HepG2 (cell line): ENCODE measurements around the gene ALG14. TPM values are rescaled to one million over a fixed set of nuclear protein-coding genes. Genes with fewer than 3 reads are reported as not detected.

Experiments
- CEBPG ChIP-seq: IDR thresholded peaks from 2 replicates; pipeline ENCODE4 v1.6.1; 2016
- MAFF ChIP-seq: IDR thresholded peaks from 2 replicates; pipeline ENCODE4 v1.6.1; 2011; ENCODE audit warnings: low read depth, low read length, improper control_type of control experiment
- POLR2A ChIP-seq, 2 experiments: IDR thresholded peaks; 2 replicates each; pipeline ENCODE4 v1.6.1; 2011; ENCODE audit warnings: low read depth in 2 of 2, low read length in 2 of 2, mild to moderate bottlenecking in 1 of 2, moderate library complexity in 1 of 2; ENCODE audit not compliant: insufficient read depth in 1 of 2
- TEAD2 ChIP-seq: sonication (generic); formaldehyde crosslinking; IDR thresholded peaks from 2 replicates; pipeline ENCODE4 v1.9.0; 2021; ENCODE audit warnings: missing genetic modification reagents
- ZFP82 ChIP-seq: sonication (generic); formaldehyde crosslinking; IDR thresholded peaks from 2 replicates; pipeline ENCODE4 v1.5.1; 2020; ENCODE audit warnings: mild to moderate bottlenecking, missing genetic modification reagents, borderline replicate concordance
- ZFP90 ChIP-seq: sonication (generic); formaldehyde crosslinking; IDR thresholded peaks from 2 replicates; pipeline ENCODE4 v1.8.0; 2022; ENCODE audit warnings: missing genetic modification reagents, mild to moderate bottlenecking, inconsistent platforms, borderline replicate concordance
- ZFYVE20 ChIP-seq: sonication (generic); formaldehyde crosslinking; IDR thresholded peaks from 2 replicates; pipeline ENCODE4 v1.8.0; 2023; ENCODE audit warnings: low read depth, mild to moderate bottlenecking, moderate library complexity, missing genetic modification reagents, borderline replicate concordance
- ZNF251 ChIP-seq: sonication (generic); formaldehyde crosslinking; IDR thresholded peaks from 2 replicates; pipeline ENCODE4 v1.9.0; 2021; ENCODE audit warnings: mild to moderate bottlenecking, missing genetic modification reagents
- ZNF546 ChIP-seq: sonication (generic); formaldehyde crosslinking; conservative IDR thresholded peaks from 2 replicates; pipeline ENCODE4 v1.8.1; 2023; ENCODE audit warnings: mild to moderate bottlenecking, missing genetic modification reagents
- ZNF703 ChIP-seq: sonication (generic); formaldehyde crosslinking; IDR thresholded peaks from 2 replicates; pipeline ENCODE4 v1.5.1; 2020; ENCODE audit warnings: missing genetic modification reagents, mild to moderate bottlenecking, moderate library complexity, borderline replicate concordance
- polyA plus RNA-seq, 8 experiments: library from polyadenylated mRNA; depleted of rRNA in 3 of 8; stranded (reverse) in 7 of 8; unstranded in 1 of 8; fragments of >200 nt; fragmentation: Illumina TruSeq in 4 of 8; extraction: Trizol in 4 of 8; gene quantifications; 2 replicates each; pipeline versions ENCODE4 v1.2.1 to v1.2.3, GENCODE V29; 2011 to 2016; ENCODE audit warnings: low read depth in 4 of 8, missing spikeins in 1 of 8, mixed read lengths in 1 of 8; ENCODE audit not compliant: insufficient read depth in 1 of 8
- total RNA-seq, 5 experiments: library from RNA; depleted of rRNA; stranded (reverse); fragments of >200 nt; fragmentation: Illumina TruSeq; extraction: Trizol; gene quantifications; 2 replicates each; pipeline ENCODE4 v1.2.3, GENCODE V29; 2016; ENCODE audit warnings: low read depth in 1 of 5
- TF ChIP-seq, protein P1 (sequence below): sonication (generic); formaldehyde crosslinking; IDR thresholded peaks from 2 replicates; pipeline ENCODE4 v1.5.1; 2020; ENCODE audit warnings: missing genetic modification reagents, mild to moderate bottlenecking, borderline replicate concordance
- TF ChIP-seq, protein P2 (sequence below): sonication (generic); formaldehyde crosslinking; IDR thresholded peaks from 2 replicates; pipeline ENCODE4 v1.8.0; 2022; ENCODE audit warnings: missing genetic modification reagents, mild to moderate bottlenecking, moderate library complexity, borderline replicate concordance
- TF ChIP-seq, protein P3 (sequence below): sonication (generic); formaldehyde crosslinking; IDR thresholded peaks from 2 replicates; pipeline ENCODE4 v1.5.0; 2020; ENCODE audit warnings: mild to moderate bottlenecking, missing genetic modification reagents, borderline replicate concordance
- TF ChIP-seq, protein P4 (sequence below): sonication (generic); formaldehyde crosslinking; IDR thresholded peaks from one replicate; pipeline ENCODE4 v1.5.1; 2020; ENCODE audit warnings: mild to moderate bottlenecking, missing genetic modification reagents; ENCODE audit errors: not compliant biosample characterization

Gene ALG14
- total and polyA plus RNA-seq, 2 of the 13 experiments (the other 11 are each of a cell fraction or from before 2014, with no cell fraction given) = 4.5 to 12.7 TPM

DNA sequence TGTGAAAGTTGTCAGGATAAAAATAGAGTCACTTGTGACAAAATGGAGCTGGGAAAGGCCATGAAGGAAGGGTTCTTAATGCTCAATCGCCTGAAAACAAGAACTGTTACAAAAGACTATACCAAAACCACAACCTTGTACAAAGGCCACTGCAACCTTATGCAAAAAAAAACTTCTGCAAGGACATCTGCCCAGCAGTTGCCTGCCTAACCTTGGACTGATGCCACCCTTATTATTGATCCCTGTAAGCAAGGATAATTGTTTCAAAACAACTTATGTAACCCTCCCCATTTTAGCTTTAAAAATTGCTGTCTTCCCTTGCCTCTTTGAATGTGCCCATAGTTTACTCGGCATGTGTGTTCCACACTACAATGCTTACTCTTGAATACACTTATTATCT is 5.7 kb downstream of the ALG14 start (continued):
- no peak for TF ChIP-seq TEAD2 (CRISPR knock-in tag)
- TF ChIP-seq, protein P1, sequence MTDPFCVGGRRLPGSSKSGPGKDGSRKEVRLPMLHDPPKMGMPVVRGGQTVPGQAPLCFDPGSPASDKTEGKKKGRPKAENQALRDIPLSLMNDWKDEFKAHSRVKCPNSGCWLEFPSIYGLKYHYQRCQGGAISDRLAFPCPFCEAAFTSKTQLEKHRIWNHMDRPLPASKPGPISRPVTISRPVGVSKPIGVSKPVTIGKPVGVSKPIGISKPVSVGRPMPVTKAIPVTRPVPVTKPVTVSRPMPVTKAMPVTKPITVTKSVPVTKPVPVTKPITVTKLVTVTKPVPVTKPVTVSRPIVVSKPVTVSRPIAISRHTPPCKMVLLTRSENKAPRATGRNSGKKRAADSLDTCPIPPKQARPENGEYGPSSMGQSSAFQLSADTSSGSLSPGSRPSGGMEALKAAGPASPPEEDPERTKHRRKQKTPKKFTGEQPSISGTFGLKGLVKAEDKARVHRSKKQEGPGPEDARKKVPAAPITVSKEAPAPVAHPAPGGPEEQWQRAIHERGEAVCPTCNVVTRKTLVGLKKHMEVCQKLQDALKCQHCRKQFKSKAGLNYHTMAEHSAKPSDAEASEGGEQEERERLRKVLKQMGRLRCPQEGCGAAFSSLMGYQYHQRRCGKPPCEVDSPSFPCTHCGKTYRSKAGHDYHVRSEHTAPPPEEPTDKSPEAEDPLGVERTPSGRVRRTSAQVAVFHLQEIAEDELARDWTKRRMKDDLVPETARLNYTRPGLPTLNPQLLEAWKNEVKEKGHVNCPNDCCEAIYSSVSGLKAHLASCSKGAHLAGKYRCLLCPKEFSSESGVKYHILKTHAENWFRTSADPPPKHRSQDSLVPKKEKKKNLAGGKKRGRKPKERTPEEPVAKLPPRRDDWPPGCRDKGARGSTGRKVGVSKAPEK (CRISPR knock-in tag) = no peak
- TF ChIP-seq, protein P2, sequence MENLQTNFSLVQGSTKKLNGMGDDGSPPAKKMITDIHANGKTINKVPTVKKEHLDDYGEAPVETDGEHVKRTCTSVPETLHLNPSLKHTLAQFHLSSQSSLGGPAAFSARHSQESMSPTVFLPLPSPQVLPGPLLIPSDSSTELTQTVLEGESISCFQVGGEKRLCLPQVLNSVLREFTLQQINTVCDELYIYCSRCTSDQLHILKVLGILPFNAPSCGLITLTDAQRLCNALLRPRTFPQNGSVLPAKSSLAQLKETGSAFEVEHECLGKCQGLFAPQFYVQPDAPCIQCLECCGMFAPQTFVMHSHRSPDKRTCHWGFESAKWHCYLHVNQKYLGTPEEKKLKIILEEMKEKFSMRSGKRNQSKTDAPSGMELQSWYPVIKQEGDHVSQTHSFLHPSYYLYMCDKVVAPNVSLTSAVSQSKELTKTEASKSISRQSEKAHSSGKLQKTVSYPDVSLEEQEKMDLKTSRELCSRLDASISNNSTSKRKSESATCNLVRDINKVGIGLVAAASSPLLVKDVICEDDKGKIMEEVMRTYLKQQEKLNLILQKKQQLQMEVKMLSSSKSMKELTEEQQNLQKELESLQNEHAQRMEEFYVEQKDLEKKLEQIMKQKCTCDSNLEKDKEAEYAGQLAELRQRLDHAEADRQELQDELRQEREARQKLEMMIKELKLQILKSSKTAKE (CRISPR knock-in tag) = no peak; the same call in 1 of the 2 replicates
- no peak for TF ChIP-seq ZFYVE20 (CRISPR knock-in tag)
- TF ChIP-seq ZNF546 (CRISPR knock-in tag) = no peak
- TF ChIP-seq POLR2A (IDR thresholded peaks at IDR 0.05; ENCODE audit: insufficient read depth in 1 of 2, low read depth in 2 of 2, low read length in 2 of 2) = no peak
- no peak for TF ChIP-seq MAFF
- TF ChIP-seq ZNF703 (CRISPR knock-in tag) = no peak
- TF ChIP-seq, protein P3, sequence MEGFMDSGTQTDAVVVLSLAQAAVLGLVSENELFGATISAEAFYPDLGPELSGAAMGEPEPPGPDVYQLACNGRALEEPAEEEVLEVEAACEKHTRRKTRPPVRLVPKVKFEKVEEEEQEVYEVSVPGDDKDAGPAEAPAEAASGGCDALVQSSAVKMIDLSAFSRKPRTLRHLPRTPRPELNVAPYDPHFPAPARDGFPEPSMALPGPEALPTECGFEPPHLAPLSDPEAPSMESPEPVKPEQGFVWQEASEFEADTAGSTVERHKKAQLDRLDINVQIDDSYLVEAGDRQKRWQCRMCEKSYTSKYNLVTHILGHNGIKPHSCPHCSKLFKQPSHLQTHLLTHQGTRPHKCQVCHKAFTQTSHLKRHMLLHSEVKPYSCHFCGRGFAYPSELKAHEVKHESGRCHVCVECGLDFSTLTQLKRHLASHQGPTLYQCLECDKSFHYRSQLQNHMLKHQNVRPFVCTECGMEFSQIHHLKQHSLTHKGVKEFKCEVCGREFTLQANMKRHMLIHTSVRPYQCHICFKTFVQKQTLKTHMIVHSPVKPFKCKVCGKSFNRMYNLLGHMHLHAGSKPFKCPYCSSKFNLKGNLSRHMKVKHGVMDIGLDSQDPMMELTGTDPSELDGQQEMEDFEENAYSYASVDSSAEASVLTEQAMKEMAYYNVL (CRISPR knock-in tag) = peak; percentile 63; the same call in 1 of the 2 replicates
- no peak for TF ChIP-seq ZFP90 (CRISPR knock-in tag)
- TF ChIP-seq, protein P4, sequence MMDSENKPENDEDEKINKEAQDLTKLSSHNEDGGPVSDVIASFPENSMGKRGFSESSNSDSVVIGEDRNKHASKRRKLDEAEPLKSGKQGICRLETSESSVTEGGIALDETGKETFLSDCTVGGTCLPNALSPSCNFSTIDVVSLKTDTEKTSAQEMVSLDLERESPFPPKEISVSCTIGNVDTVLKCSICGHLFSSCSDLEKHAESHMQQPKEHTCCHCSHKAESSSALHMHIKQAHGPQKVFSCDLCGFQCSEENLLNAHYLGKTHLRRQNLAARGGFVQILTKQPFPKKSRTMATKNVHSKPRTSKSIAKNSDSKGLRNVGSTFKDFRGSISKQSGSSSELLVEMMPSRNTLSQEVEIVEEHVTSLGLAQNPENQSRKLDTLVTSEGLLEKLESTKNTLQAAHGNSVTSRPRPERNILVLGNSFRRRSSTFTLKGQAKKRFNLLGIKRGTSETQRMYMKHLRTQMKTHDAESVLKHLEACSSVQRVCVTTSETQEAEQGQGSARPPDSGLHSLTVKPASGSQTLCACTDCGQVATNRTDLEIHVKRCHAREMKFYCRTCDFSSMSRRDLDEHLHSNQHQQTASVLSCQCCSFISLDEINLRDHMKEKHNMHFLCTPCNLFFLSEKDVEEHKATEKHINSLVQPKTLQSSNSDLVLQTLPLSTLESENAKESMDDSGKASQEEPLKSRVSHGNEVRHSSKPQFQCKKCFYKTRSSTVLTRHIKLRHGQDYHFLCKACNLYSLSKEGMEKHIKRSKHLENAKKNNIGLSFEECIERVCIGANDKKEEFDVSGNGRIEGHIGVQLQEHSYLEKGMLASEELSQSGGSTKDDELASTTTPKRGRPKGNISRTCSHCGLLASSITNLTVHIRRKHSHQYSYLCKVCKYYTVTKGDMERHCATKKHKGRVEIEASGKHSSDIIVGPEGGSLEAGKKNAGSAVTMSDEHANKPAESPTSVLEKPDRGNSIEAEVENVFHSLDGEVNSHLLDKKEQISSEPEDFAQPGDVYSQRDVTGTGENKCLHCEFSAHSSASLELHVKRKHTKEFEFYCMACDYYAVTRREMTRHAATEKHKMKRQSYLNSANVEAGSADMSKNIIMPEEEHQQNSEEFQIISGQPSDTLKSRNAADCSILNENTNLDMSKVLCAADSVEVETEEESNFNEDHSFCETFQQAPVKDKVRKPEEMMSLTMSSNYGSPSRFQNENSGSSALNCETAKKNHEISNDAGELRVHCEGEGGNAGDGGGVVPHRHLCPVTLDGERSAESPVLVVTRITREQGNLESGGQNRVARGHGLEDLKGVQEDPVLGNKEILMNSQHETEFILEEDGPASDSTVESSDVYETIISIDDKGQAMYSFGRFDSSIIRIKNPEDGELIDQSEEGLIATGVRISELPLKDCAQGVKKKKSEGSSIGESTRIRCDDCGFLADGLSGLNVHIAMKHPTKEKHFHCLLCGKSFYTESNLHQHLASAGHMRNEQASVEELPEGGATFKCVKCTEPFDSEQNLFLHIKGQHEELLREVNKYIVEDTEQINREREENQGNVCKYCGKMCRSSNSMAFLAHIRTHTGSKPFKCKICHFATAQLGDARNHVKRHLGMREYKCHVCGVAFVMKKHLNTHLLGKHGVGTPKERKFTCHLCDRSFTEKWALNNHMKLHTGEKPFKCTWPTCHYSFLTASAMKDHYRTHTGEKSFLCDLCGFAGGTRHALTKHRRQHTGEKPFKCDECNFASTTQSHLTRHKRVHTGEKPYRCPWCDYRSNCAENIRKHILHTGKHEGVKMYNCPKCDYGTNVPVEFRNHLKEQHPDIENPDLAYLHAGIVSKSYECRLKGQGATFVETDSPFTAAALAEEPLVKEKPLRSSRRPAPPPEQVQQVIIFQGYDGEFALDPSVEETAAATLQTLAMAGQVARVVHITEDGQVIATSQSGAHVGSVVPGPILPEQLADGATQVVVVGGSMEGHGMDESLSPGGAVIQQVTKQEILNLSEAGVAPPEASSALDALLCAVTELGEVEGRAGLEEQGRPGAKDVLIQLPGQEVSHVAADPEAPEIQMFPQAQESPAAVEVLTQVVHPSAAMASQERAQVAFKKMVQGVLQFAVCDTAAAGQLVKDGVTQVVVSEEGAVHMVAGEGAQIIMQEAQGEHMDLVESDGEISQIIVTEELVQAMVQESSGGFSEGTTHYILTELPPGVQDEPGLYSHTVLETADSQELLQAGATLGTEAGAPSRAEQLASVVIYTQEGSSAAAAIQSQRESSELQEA (CRISPR knock-in tag) = no peak
- TF ChIP-seq CEBPG = peak; percentile 71
- TF ChIP-seq ZNF251 = no peak
- no peak for TF ChIP-seq ZFP82 (CRISPR knock-in tag)
